Uterus (tissue), 2 donors: Measurements from ENCODE around the gene BRD7.

Source experiments
- POLR2A ChIP-seq, 2 donors: fragments of 450-650 bp; IDR thresholded peaks; one replicate each; pipeline ENCODE4 v1.6.1; 2016; ENCODE audit warnings: antibody characterized with exemption in 2 of 2, mild to moderate bottlenecking in 1 of 2, moderate library complexity in 1 of 2
- TF ChIP-seq, protein P1 (sequence below), 4 experiments: fragments of 200-600 bp in 2 of 4; fragments of 450-650 bp in 2 of 4; sonication (generic) in 2 of 4; IDR thresholded peaks; one replicate each; pipeline ENCODE4 v1.5.1; 2016 to 2019; ENCODE audit warnings: antibody characterized with exemption in 4 of 4, mild to moderate bottlenecking in 2 of 4, moderate library complexity in 1 of 4

DNA sequence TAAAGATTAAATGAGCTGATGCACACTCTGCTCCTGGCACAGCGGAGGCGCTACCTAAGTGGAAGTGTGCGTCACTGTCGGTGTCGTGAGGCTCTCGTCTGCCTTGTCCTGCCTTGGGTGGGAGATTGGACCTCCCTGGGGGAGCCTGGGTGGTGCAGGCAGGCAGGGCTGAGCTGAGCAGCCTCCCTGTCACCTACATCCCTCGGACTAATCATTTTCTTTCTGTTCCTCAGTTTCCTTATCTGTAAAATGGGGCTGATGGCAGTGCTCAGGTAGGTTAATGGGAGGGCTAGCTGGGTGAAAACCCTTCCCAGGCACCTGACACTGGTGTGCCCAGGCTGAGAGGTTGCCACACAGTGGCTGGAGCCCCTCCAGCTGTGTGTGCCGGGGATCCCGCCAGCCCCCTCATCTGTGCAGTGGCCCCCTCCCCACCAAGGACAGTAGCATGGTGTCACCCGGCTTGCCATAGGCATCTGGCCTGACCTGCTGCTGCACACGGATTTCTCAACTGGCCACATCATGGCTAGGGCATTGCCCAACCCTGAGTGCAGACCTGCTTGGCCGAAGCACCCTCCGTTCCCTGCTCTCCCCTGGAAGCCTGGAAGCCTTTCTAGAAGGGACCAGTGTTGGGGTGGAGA, 98.2 kb downstream of the BRD7 start:
- TF ChIP-seq, protein P1, sequence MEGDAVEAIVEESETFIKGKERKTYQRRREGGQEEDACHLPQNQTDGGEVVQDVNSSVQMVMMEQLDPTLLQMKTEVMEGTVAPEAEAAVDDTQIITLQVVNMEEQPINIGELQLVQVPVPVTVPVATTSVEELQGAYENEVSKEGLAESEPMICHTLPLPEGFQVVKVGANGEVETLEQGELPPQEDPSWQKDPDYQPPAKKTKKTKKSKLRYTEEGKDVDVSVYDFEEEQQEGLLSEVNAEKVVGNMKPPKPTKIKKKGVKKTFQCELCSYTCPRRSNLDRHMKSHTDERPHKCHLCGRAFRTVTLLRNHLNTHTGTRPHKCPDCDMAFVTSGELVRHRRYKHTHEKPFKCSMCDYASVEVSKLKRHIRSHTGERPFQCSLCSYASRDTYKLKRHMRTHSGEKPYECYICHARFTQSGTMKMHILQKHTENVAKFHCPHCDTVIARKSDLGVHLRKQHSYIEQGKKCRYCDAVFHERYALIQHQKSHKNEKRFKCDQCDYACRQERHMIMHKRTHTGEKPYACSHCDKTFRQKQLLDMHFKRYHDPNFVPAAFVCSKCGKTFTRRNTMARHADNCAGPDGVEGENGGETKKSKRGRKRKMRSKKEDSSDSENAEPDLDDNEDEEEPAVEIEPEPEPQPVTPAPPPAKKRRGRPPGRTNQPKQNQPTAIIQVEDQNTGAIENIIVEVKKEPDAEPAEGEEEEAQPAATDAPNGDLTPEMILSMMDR (IDR thresholded peaks at IDR 0.05), result no peak
- no peak for TF ChIP-seq POLR2A (IDR thresholded peaks at IDR 0.05)
